ENCODE data around the gene DLX1.

Gene DLX1

DNA sequence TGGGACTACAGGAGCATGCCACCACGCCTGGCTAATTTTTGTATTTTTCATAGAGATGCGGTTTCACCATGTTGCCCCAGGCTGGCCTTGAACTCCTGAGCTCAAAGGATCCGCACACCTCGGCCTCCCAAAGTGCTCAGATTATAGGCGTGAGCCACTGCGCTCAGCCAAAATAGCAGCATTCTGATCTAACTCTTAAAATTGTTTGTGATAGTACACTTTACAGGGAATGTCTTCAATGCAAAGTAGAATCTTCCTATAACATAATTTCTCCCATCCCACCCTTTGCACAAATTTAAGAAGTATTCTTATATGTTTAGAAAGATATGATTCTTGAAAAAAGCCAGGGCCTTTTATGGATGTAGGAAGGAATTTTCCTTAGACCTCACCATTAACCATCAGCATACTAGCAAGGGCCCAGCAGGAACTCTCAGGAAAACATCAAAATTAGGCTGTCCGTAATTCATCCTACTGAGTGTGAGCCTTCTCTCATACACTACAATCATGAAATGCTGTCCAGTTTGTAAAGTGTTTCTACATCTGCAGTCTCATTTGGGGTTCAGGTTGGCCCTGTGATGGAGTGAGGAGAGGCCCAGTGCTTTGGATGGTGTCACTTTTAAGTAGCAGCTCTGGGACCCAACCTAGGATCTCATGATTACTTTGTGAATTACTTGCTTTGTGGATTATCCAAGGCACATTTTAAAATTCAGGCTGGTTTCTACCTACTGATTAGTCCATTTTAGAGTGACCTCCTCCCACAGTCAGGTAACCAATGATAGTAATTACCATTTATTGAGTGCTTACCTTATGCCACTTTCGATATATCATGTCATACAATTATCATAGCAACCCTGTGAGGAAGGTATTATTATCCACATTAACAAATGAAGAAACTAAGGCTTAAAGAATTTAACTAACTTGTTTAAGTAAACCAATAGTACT, 37.5 kb upstream of the DLX1 start:
- no peaks in the 10 kb centered on the region for H3K9me3 ChIP-seq (ENCODE audit: control insufficient read depth, insufficient read depth, low read depth, low read length)
- peaks cover 16% of the 10 kb centered on the region for H3K4me1 ChIP-seq (ENCODE audit: control insufficient read depth, insufficient read depth, low read length)
- H3K36me3 ChIP-seq (ENCODE audit: control insufficient read depth in 2 of 2, insufficient read depth in 1 of 2, low read length in 2 of 2), result no peaks in the 10 kb centered on the region
- TF ChIP-seq SP7 (tag by site-specific recombination; IDR thresholded peaks at IDR 0.05) (peak; percentile 93), ZBTB17 (tag by site-specific recombination; IDR thresholded peaks at IDR 0.05) (peak; percentile 21; the same call in 1 of the 2 replicates), ZNF146 (tag by site-specific recombination; IDR thresholded peaks at IDR 0.05) (no peak)
- CTCF ChIA-PET, result interaction anchor here (0.6 to 1.0 kb wide), 2 partner anchors 13 to 656 kb away, joined by 3 to 5 read pairs; no protein-coding TSS in a partner anchor
- H3K27ac ChIP-seq (ENCODE audit: extremely low read depth, low read depth, low read length), result no peak overlapping the region
- POLR2A ChIA-PET, result no interaction called here
- no peak overlapping the region for H3K4me3 ChIP-seq (ENCODE audit: low read depth, low read length)

DNA sequence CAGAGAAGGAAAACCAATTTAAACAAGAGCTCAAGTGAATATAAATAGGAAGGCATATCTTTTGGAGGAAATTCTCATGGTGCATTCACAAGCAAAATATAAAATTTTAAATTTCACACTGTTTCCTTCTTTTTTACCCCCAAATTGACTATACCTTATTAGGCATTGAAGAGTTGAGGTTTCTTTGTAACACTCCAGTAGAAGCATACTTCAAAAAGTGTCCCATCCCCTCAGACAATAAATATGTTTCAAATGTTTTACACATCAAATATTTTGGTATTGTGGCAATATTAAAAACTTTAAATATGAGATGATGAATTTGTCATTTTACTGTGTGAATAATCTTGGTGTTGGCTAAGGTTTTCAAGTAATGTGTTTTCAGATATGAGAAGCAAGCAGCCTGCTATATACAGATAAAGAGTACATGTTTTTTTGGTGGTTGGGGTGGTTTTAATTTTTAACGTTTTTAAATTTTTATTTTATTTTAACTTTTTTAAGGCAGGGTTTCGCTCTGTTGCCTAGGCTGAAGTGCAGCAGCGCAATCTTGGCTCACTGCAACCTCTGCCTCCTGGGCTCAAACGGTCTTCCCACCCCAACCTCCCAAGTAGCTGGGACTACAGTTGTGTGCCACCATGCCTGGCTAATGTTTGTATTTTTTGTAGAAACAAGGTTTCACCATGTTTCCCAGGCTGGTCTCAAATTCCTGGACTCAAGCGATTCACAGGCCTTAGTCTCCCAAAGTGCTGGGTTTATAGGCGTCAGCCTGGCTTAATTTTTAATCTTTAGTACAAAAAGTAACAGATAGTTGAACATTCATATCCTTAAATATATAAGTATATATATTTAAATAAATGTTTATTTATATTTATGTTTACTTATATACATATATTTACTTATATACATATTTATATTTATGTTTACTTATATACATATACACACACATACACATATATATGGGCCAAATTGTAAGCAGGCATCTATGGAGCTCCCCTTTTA, 36.5 kb upstream of the DLX1 start:
- no peaks in the 10 kb centered on the region for H3K36me3 ChIP-seq (ENCODE audit: control insufficient read depth in 2 of 2, insufficient read depth in 1 of 2, low read length in 2 of 2)
- peaks cover 19% of the 10 kb centered on the region for H3K4me1 ChIP-seq (ENCODE audit: control insufficient read depth, insufficient read depth, low read length)
- H3K9me3 ChIP-seq (ENCODE audit: control insufficient read depth, insufficient read depth, low read depth, low read length), result no peaks in the 10 kb centered on the region
- POLR2A ChIA-PET, result interaction anchor here (1.0 kb wide), 1 partner anchor 47 kb away, joined by 3 read pairs; no protein-coding TSS in a partner anchor
- no peak overlapping the region for H3K27ac ChIP-seq (ENCODE audit: extremely low read depth, low read depth, low read length)
- CTCF ChIA-PET, result interaction anchor here (0.6 to 1.7 kb wide), 2 partner anchors 12 to 44 kb away, joined by 3 read pairs; no protein-coding TSS in a partner anchor
- H3K4me3 ChIP-seq (ENCODE audit: low read depth, low read length), result no peak overlapping the region
- TF ChIP-seq SP7 (tag by site-specific recombination; IDR thresholded peaks at IDR 0.05), result peak; percentile 3; the same call in 1 of the 2 replicates
- no peak for TF ChIP-seq ZNF211 (tag by site-specific recombination; IDR thresholded peaks at IDR 0.05; ENCODE audit: low read depth)
- no peak for TF ChIP-seq ZEB2 (tag by site-specific recombination; IDR thresholded peaks at IDR 0.05)
- TF ChIP-seq GFI1B (tag by site-specific recombination; IDR thresholded peaks at IDR 0.05), result no peak

DNA sequence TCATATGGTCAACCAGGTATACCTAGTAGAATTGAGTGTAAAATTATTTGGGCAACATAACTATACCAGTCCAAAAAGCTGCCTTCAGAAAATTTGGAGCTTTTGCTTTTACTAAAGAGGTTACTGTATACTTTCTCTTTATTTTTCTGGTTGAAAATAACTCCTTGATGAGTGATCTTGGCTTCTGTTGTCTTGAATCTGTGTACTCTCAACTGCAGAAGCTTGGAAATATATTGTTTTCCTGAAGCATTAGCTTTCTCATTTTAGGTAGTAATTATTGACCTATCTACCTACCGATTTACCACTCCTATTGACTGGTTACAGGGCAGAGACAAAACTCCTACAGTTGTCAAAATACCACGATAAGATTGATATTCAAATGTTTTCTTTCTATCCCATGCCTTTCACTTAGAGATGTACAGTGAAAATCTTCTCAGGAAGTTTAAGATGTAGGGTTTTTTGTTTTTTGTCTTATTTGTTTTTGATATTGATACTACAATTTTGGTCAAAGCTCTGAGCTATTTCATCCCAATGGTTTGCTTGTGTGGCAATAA, 35.7 kb upstream of the DLX1 start:
- TF ChIP-seq KLF1 (tag by site-specific recombination; IDR thresholded peaks at IDR 0.05) (no peak), ZNF48 (tag by site-specific recombination; IDR thresholded peaks at IDR 0.05) (no peak), ZNF623 (tag by site-specific recombination; IDR thresholded peaks at IDR 0.05) (no peak), ZNF10 (tag by site-specific recombination; IDR thresholded peaks at IDR 0.05) (no peak), ZNF561 (tag by site-specific recombination; IDR thresholded peaks at IDR 0.05; ENCODE audit: borderline replicate concordance) (no peak), ZNF423 (tag by site-specific recombination; IDR thresholded peaks at IDR 0.05) (no peak)
- TF ChIP-seq, protein P1, sequence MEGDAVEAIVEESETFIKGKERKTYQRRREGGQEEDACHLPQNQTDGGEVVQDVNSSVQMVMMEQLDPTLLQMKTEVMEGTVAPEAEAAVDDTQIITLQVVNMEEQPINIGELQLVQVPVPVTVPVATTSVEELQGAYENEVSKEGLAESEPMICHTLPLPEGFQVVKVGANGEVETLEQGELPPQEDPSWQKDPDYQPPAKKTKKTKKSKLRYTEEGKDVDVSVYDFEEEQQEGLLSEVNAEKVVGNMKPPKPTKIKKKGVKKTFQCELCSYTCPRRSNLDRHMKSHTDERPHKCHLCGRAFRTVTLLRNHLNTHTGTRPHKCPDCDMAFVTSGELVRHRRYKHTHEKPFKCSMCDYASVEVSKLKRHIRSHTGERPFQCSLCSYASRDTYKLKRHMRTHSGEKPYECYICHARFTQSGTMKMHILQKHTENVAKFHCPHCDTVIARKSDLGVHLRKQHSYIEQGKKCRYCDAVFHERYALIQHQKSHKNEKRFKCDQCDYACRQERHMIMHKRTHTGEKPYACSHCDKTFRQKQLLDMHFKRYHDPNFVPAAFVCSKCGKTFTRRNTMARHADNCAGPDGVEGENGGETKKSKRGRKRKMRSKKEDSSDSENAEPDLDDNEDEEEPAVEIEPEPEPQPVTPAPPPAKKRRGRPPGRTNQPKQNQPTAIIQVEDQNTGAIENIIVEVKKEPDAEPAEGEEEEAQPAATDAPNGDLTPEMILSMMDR (tag by site-specific recombination; IDR thresholded peaks at IDR 0.05), result no peak
- TF ChIP-seq, protein P2, sequence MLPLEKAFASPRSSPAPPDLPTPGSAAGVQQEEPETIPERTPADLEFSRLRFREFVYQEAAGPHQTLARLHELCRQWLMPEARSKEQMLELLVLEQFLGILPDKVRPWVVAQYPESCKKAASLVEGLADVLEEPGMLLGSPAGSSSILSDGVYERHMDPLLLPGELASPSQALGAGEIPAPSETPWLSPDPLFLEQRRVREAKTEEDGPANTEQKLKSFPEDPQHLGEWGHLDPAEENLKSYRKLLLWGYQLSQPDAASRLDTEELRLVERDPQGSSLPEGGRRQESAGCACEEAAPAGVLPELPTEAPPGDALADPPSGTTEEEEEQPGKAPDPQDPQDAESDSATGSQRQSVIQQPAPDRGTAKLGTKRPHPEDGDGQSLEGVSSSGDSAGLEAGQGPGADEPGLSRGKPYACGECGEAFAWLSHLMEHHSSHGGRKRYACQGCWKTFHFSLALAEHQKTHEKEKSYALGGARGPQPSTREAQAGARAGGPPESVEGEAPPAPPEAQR (tag by site-specific recombination; IDR thresholded peaks at IDR 0.05), result no peak
- Histone ChIP-seq H3K36me3 (ENCODE audit: control insufficient read depth in 2 of 2, insufficient read depth in 1 of 2, low read length in 2 of 2) (no peaks in the 10 kb centered on the region), H3K4me1 (ENCODE audit: control insufficient read depth, insufficient read depth, low read length) (peaks cover 19% of the 10 kb centered on the region), H3K4me3 (ENCODE audit: low read depth, low read length) (no peak overlapping the region), H3K9me3 (ENCODE audit: control insufficient read depth, insufficient read depth, low read depth, low read length) (no peaks in the 10 kb centered on the region), H3K27ac (ENCODE audit: extremely low read depth, low read depth, low read length) (no peak overlapping the region)
- ChIA-PET CTCF (interaction anchor here (1.0 to 1.7 kb wide), 2 partner anchors 9 to 43 kb away, joined by 3 read pairs; no protein-coding TSS in a partner anchor), POLR2A (interaction anchor here (1.0 kb wide), 1 partner anchor 46 kb away, joined by 3 read pairs; no protein-coding TSS in a partner anchor)
